CD4-positive, alpha-beta T cell (primary cell): ENCODE data around the gene EDNRB. TPM values are rescaled to one million over a fixed set of nuclear protein-coding genes. Genes with fewer than 3 reads are reported as not detected.

Experiments used
- ATAC-seq: fragments of 200-7000 bp; cut with Tn5 transposase; one replicate; pipeline ENCODE4 v1.10.0; 2022; ENCODE audit warnings: mild to moderate bottlenecking; ENCODE audit not compliant: poor library complexity
- CTCF ChIA-PET: fragments of 350-600 bp; sonication (Branson Sonifier 250); formaldehyde crosslinking; loops from one replicate; lab custom pipeline; 2021; ENCODE audit warnings: antibody characterized with exemption, inconsistent platforms; lab: Charles Lee
- POLR2A ChIA-PET: fragments of 350-600 bp; sonication (Branson Sonifier 250); formaldehyde crosslinking; loops from one replicate; lab custom pipeline; 2021; ENCODE audit warnings: antibody characterized with exemption, inconsistent platforms; lab: Charles Lee
- DNase-seq, 14 experiments: peaks; one replicate each; pipeline ENCODE4 v3.0.0-alpha.2; 2013 to 2020; ENCODE audit warnings: mixed read lengths in 2 of 14
- H3K27ac ChIP-seq, 2 donors: one replicate each; pipeline versions ENCODE4 v1.5.1 to v1.7.0; 2013; ENCODE audit warnings: low read length in 2 of 2, low read depth in 1 of 2, mild to moderate bottlenecking in 1 of 2
- H3K27me3 ChIP-seq, 2 experiments: 1 replicate in 1 of 2; 2 replicates in 1 of 2; pipeline versions ENCODE4 v1.6.1 to v1.7.0; 2013; ENCODE audit warnings: low read length in 2 of 2, control low read depth in 1 of 2, mild to moderate bottlenecking in 1 of 2, moderate library complexity in 1 of 2; ENCODE audit not compliant: insufficient read depth in 2 of 2, control insufficient read depth in 1 of 2
- H3K36me3 ChIP-seq: one replicate; pipeline ENCODE4 v1.6.1; 2013; ENCODE audit warnings: low read length, control low read depth; ENCODE audit not compliant: insufficient read depth
- H3K4me1 ChIP-seq: one replicate; pipeline ENCODE4 v1.6.1; 2013; ENCODE audit warnings: low read length, control low read depth; ENCODE audit not compliant: insufficient read depth
- H3K4me3 ChIP-seq: one replicate; pipeline ENCODE4 v1.5.1; 2013; ENCODE audit warnings: mild to moderate bottlenecking, low read length, moderate library complexity
- H3K9me3 ChIP-seq, 2 experiments: 1 replicate in 1 of 2; 2 replicates in 1 of 2; pipeline versions ENCODE4 v1.6.1 to v1.7.0; 2013; ENCODE audit warnings: low read length in 2 of 2, mild to moderate bottlenecking in 2 of 2, control low read depth in 1 of 2, moderate library complexity in 1 of 2; ENCODE audit not compliant: control insufficient read depth in 1 of 2, insufficient read depth in 1 of 2
- H3K27ac Mint-ChIP-seq: one replicate; pipeline ENCODE4 v1.8.0; 2020; ENCODE audit warnings: mixed read lengths
- H3K27me3 Mint-ChIP-seq: one replicate; pipeline ENCODE4 v1.8.0; 2021; ENCODE audit warnings: mixed read lengths
- H3K36me3 Mint-ChIP-seq: one replicate; pipeline ENCODE4 v1.8.0; 2021; ENCODE audit warnings: low read depth, mixed read lengths
- H3K4me1 Mint-ChIP-seq: one replicate; pipeline ENCODE4 v1.8.0; 2021; ENCODE audit warnings: low read depth, mixed read lengths
- H3K4me3 Mint-ChIP-seq: one replicate; pipeline ENCODE4 v1.8.0; 2020; ENCODE audit warnings: mild to moderate bottlenecking, mixed read lengths
- H3K9me3 Mint-ChIP-seq: one replicate; pipeline ENCODE4 v1.8.0; 2020; ENCODE audit warnings: mixed read lengths
- intact Hi-C, 2 experiments: fragments of 100-400 bp; cut with DNase I in 1 of 2; cut with micrococcal nuclease in 1 of 2; formaldehyde crosslinking; loops; one replicate each; pipeline versions ENCODE4 v1.15.1 to v1.9.0; 2023 to 2025; cut with DNase I, micrococcal nuclease
- total RNA-seq, 174 experiments: library from RNA in 2 of 174; stranded (reverse) in 2 of 174; gene quantifications; one replicate each; pipeline ENCODE4 v1.2.3 and lab custom pipeline; 2021 to 2026
- TF ChIP-seq, protein P1 (sequence below): fragments of 200-600 bp; IDR thresholded peaks from one replicate; pipeline ENCODE4 v1.8.0; 2022; ENCODE audit warnings: antibody characterized with exemption, mild to moderate bottlenecking

Gene EDNRB
- total RNA-seq, 2 experiments from 2014 or later = not detected

DNA sequence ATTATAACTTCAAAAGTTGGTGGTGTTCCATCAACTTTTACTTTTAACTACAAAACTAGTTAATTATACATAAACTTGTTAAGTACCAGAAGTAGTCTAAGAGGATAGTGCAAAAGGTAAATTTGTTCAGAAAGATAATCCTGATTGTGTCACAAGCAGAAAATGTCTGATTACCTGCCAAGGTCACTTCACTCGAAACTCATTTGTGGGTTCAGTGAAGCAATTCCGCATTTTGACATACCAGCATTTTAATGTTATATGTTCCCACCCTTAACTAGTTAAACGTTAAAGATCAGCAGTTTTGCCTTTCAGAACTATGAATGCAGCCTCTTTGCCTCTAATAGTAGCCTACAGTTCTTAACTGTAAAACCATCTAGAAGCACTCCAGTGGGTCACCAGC, 5.6 kb downstream of the EDNRB start:
- no peak for DNase-seq

DNA sequence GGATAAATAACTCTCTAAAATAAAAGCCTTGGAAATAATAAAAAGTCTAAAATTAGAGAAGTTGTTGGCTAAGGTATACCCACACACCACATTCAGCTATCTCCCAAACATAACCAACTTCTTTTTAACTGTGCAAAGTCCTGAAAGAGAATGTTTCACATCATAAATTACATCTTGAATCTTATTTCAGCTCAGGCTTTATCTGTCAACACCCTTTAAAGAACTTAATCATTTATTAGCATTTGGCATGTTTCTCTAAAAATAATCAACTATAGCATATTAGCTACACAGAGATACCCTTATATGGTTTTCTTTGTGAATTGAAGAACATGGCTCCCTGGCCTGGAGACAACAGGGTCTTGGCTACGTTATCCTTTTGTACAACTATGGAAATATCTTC, 6.9 kb downstream of the EDNRB start:
- no peak for ATAC-seq
- TF ChIP-seq, protein P1, sequence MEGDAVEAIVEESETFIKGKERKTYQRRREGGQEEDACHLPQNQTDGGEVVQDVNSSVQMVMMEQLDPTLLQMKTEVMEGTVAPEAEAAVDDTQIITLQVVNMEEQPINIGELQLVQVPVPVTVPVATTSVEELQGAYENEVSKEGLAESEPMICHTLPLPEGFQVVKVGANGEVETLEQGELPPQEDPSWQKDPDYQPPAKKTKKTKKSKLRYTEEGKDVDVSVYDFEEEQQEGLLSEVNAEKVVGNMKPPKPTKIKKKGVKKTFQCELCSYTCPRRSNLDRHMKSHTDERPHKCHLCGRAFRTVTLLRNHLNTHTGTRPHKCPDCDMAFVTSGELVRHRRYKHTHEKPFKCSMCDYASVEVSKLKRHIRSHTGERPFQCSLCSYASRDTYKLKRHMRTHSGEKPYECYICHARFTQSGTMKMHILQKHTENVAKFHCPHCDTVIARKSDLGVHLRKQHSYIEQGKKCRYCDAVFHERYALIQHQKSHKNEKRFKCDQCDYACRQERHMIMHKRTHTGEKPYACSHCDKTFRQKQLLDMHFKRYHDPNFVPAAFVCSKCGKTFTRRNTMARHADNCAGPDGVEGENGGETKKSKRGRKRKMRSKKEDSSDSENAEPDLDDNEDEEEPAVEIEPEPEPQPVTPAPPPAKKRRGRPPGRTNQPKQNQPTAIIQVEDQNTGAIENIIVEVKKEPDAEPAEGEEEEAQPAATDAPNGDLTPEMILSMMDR = no peak
- Mint-ChIP-seq H3K4me3 (no peak overlapping the region), H3K4me1 (no peaks in the 10 kb centered on the region), H3K9me3 (no peaks in the 10 kb centered on the region), H3K27ac (no peak overlapping the region), H3K27me3 (peaks cover 10% of the 10 kb centered on the region), H3K36me3 (no peaks in the 10 kb centered on the region)
- no peaks in the 10 kb centered on the region for H3K4me1 ChIP-seq
- H3K4me3 ChIP-seq = no peak overlapping the region
- H3K9me3 ChIP-seq = no peaks in the 10 kb centered on the region
- peaks cover 0 to 8% of the 10 kb centered on the region in 2 experiments for H3K27me3 ChIP-seq
- no peaks in the 10 kb centered on the region for H3K36me3 ChIP-seq
- no peak for DNase-seq
- intact Hi-C loops = no loop called here
- ChIA-PET CTCF (interaction anchor here (1.1 kb wide), 1 partner anchor 9 kb away, joined by 3 read pairs; no protein-coding TSS in a partner anchor), POLR2A (no interaction called here)
- H3K27ac ChIP-seq = no peak overlapping the region

More for the DNA sequence above, 5.6 kb downstream of the EDNRB start:
- Histone ChIP-seq H3K4me1 (no peaks in the 10 kb centered on the region), H3K36me3 (no peaks in the 10 kb centered on the region), H3K27ac (no peak overlapping the region), H3K9me3 (peaks cover 0 to under 1% of the 10 kb centered on the region in 2 experiments), H3K27me3 (peaks cover 2 to 8% of the 10 kb centered on the region in 2 experiments), H3K4me3 (no peak overlapping the region)
- Mint-ChIP-seq H3K27ac (no peak overlapping the region), H3K27me3 (peaks cover 10% of the 10 kb centered on the region), H3K4me1 (no peaks in the 10 kb centered on the region), H3K4me3 (no peak overlapping the region), H3K36me3 (no peaks in the 10 kb centered on the region), H3K9me3 (no peaks in the 10 kb centered on the region)
- ChIA-PET CTCF (no interaction called here), POLR2A (no interaction called here)
- ATAC-seq = no peak
- intact Hi-C loops = no loop called here
- TF ChIP-seq, protein P1 = no peak

DNA sequence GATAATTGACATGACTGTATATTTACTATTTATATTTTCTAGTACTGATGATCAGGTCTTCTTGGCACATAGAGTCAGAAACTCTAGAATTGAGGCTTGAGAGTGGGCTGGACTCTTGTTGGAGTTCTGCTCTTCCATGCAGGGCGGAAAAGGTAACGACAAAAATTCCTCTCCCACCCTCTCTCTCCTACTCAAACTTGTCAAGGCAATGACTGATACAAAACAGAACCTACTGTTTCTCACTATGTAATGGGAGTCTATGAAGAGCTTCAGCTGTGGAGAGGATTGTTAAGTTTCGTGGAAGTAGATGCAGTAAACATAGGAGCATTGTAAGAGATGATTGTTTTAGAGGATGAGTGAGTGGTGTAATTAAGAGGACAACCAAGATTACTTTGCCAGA, 8.8 kb downstream of the EDNRB start:
- ATAC-seq (no peak), DNase-seq (no peak)
- H3K9me3 ChIP-seq = no peaks in the 10 kb centered on the region
- H3K4me3 Mint-ChIP-seq = no peak overlapping the region
- H3K4me1 ChIP-seq = no peaks in the 10 kb centered on the region
- H3K36me3 Mint-ChIP-seq = no peaks in the 10 kb centered on the region
- peaks cover 0 to 4% of the 10 kb centered on the region in 2 experiments for H3K27me3 ChIP-seq
- TF ChIP-seq, protein P1 = no peak
- no peak overlapping the region for H3K4me3 ChIP-seq
- H3K27me3 Mint-ChIP-seq = peaks cover 4% of the 10 kb centered on the region
- no peak overlapping the region for H3K27ac ChIP-seq
- H3K36me3 ChIP-seq = no peaks in the 10 kb centered on the region
- ChIA-PET POLR2A (no interaction called here), CTCF (no interaction called here)
- H3K9me3 Mint-ChIP-seq = no peaks in the 10 kb centered on the region
- intact Hi-C loops = no loop called here
- H3K4me1 Mint-ChIP-seq = no peaks in the 10 kb centered on the region
- no peak overlapping the region for H3K27ac Mint-ChIP-seq
